Left ventricle myocardium superior (tissue), 1 donor: ENCODE results near the gene SMCO2. TPM values are rescaled to one million over a fixed set of nuclear protein-coding genes. Genes with fewer than 3 reads are reported as not detected.

Source experiments
- ATAC-seq: fragments of 200-7000 bp; cut with Tn5 transposase; one replicate; pipeline ENCODE4 v1.9.1; 2020; ENCODE audit warnings: mild to moderate bottlenecking, moderate library complexity
- DNase-seq: peaks from one replicate; pipeline ENCODE4 v3.0.0-alpha.2; 2020
- intact Hi-C: fragments of 100-400 bp; cut with micrococcal nuclease; formaldehyde crosslinking; loops from one replicate; pipeline ENCODE4 v1.11.0; 2022
- total RNA-seq: library from RNA; stranded (reverse); fragmentation: NEBNext Ultra II Directional; extraction: Animal tissue kit (Norgen Biotek cat#: 25700); gene quantifications from one replicate; pipeline ENCODE4 v1.2.1, GENCODE V29; 2021
- donor health status: DM: no; HTN: yes; CAD: no; lungs with severe emphysema.

The SMCO2 gene
- total RNA-seq, 1 donor from 2014 or later = not detected

DNA sequence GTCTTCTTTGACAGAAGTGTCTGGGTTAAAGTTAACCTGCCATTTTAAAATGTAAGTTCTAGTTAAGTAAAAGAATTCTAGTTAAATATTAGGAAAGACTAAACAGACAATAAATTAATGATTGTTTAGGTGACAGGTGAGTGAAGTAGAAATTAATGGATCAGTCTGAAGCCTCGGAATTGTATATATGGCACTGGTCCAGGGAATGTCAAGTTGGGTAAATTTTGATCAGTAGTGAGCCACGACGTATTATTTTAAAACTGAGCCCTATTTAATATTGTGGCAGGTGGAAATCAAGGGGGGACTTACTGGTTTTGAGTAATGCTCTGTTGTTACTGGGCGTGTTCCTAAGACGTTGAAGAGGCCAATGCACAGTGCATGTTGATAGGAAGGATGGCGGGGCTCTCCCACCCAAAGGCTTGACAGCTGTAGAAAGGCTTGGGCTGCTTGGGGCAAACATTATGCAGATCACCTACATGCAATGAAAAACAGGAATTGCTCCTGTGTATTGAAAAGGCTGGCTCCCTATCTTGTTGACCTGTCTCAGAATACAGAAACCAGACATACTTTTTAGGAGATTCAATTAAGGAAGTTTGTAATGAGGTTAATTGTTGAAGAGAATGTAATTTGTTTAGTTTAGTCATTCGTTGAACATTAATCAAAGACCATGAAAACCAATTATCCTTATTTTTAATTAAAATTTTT, 71.6 kb downstream of the SMCO2 start:
- no peak for DNase-seq
- no peak for ATAC-seq
- intact Hi-C loops = no loop called here

DNA sequence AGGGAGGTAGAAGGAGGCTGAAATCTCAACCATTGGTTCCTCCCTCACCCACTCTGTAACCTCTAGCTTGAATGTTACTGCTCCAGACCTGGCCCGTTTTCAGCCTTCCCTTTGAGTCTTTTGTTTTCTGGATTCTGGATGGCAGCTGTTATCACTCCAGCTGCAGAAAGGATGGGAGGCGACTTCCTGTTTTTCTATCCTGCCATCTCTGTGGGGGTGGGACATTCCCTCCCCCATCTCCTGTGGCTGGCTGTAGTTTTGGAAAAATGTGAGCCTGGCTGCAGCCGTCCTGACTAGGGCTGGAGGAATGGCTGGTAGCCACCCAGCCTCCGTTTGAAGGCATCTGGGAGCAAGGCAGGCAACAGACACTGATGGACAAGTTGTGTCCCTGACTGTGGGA, 74.5 kb downstream of the SMCO2 start:
- ATAC-seq = no peak

DNA sequence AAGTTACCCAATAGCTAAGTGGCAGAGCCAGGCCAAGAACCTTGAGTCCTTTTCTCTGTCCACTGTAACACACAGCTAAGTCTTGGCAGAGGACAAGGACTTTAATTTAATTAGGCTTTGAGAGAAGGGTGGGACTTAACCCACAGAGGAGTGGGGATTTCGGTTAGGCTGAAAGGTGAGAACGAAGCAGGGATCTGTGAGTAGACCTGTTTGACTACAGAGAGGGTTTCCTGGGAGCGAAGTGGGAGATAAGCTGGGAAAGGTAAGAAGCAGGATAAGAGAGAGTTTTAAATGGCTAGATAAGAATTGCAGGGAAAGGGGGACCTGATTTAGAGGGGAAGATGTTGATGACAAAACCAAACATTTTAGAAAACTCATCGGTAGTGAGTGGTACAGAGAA, 75.4 kb downstream of the SMCO2 start:
- intact Hi-C loops = no loop called here
- no peak for DNase-seq
- no peak for ATAC-seq

More for the DNA sequence above, 74.5 kb downstream of the SMCO2 start:
- DNase-seq = peak; percentile 57
- intact Hi-C loops = no loop called here

DNA sequence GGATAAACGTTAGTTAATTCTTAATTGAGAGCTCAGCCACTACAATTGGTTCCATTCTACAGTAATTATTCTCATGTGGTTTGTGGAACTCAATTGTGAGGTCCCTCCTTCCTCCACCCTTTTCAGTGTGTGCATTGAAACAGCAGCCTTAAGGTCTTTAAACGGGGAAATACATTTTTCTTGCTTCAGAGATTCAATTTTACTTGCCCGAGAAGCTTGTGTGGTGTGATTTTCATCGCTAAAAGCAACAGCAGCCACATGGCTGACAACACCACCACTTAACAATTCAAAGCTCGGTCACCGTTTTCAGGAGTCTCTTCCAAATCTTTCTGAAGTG, 76.7 kb downstream of the SMCO2 start:
- no peak for DNase-seq
- no peak for ATAC-seq

DNA sequence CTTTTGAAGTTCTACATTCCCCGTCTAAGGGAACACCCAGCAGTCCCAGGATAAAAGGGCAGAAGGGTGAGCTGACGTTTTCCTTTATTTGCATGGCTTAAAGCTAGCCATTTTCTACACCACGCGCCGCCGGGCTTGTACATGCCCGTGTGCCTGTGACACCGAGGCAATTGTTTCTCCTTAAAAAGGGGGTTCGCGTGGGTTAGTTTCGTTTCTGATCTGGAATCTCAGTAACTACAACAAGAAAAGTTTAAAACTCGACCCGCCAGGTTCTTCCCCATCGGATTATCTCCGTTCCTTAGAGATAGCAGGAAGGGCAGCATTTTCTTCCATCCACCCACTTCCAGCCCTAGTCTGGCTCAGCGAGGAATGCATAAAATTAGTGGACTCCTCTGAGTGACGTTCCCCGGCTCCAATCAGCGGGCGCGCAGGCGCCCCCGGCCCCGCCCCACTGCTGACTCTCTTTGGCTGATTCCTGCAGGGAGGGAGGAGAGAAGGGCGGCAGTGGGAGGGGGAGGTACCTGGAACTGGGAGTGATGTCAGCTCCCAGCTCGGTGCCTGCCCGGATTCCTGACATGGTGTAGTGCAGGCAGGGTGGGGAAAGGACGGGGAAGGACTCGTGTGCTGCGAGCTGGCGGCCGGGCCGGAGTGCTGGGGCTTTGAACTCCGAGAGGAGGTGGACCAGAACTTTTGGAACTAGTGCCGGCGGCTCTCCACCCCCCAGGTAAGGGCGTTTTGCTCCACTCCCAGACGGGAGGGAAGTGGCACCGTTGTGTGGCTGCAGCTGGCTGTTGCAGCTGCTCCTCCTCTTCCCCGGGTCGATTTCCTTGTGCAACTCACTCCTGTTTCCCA, 77.3 kb downstream of the SMCO2 start, which contains the start of gene PPFIBP1:
TSS of gene PPFIBP1 (plus strand) at position 565 of the 852 bp plus-strand sequence. CDS start 109,191 bp downstream, outside the sequence.
- ATAC-seq = peak; percentile 97
- intact Hi-C loops = no loop called here
- peak; percentile 98 for DNase-seq

More for the DNA sequence above, 76.7 kb downstream of the SMCO2 start:
- intact Hi-C loops = no loop called here

DNA sequence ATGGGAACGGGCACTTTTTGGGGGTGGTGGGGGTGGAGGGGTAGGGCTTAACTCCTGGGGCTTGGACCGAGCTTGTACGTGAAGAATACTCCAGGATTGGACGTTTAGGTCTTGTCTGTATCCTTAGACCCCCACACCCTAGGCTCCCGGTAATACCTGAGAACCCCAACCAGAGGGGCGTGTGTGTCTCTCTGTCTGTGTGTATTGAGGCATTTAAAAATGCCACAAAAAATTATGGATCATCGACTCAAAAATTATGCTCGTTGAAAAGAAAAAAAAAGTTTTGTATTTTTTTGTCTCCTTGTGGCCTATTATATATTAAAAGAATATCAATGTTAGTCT, 77.9 kb downstream of the SMCO2 start:
- intact Hi-C loops = no loop called here
- ATAC-seq = no peak
- no peak for DNase-seq

DNA sequence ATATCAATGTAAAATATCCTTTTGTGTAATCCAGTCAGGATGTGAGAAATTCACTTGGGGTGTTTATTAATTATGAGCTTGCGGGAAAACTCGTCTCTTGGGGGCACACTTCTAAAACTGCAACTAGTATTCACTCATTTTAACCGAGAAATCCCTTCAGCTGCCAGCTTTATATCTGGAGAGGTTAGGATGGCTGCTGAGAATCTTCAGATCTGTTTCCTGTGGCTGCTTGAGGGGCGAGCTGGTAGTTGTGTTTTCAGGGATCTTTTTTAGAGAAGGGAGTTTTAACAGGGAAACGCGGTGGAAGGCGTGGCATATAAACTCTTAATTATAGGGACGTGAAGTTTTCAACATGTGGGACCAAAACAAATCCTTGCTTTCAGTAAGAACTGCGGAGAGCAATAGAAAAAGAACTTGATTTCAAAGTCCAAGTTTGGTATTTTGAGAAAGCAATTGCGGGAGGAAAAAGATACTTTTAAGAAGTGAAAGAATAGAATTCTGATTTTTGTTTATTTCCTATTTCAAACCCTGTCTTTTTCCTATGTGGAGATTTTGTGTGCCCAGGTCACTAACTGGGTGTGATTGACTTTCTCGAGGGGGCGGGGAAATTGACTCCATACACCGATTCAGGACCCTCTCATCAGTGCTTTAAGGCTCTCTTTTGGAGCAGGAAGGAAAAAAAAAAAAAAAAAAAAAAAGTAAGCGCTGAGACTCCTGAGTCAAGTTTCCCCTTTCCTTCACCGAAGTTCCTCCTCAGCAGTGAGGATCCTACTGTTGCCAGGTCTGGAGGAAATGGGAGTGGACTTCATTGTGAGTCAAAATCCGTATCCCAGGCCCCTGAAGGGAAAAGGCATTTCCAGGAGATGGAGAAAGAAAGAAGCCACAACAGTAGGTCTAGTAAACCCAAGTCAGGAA, 78.6 kb downstream of the SMCO2 start:
- DNase-seq (no peak), ATAC-seq (peak; percentile 2)
- intact Hi-C loops = no loop called here

DNA sequence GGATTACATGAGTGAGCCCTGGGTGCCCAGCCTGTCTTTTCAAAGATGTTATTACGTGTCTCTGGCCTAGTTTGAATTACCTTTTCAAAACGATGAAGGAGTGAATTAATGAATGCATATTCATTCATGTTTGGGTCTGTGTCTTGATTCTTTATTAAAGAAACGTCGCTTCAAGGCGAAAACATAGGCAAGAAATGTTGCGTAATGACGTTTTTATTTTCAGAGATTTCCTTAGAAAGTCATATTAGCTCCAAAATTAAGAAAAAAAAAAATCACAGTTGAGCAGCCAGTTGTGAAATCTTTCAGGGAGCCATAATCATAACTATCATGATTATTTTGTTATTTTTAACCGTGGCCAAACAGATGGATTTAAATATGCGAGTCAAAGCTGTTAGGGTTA, 81.0 kb downstream of the SMCO2 start:
- intact Hi-C loops = no loop called here
- no peak for ATAC-seq
- no peak for DNase-seq

DNA sequence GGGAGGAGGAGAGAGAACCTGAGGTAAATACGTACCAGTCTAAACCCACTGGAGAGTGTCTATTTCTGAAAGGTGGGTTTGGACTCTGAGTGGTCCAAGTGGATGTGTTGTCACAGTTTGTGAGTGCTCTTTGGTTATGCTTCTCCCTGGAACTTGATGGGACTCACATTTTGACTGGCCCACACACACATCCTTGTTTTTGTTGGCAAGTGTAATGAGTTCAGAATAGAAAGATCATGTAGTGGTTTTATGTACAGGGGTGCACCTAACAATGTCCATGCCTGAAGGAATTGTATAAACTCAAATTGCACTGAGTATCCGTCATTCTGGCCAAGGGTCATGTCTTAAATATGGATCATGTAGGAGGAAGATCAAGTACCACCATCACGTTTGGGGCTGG, 82.3 kb downstream of the SMCO2 start:
- intact Hi-C loops = no loop called here
- no peak for ATAC-seq
- DNase-seq = no peak

DNA sequence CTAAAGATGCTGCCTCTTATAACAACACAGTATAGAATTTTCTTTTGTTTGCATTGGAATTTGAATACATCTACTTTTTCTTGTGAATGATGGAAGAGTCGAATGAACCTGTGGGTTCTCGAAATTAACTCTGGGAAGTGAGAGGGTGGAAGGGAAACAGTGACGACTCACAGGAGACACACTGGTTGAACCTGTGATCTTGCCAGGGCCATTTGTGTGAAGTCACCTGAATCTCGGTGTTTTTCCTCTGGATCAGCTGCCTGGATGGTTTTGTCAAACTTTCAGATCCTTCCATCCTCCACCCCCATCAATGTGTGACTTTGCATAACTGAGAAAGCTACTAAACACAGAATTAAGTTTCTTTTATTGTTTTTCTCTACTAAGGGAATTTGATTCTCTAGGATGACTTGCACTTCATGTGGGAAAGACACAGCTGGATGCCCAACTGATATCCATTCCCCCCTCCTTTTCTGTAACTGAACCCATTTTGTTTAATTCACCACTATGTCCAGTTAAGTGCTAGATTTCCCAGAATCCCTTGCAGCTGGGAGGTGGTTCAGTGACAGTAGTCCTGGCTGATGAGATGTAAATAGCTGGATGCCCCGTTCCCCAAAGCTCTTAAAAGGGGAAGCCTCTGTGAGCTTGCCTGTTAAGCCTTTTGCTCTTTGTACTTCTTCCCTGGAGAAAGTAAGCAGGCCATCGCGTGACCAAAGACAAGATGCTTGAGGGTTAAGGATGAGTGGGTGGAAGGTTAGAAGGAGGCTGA, 83.8 kb downstream of the SMCO2 start:
- intact Hi-C loops = no loop called here
- ATAC-seq = peak; percentile 15
- DNase-seq = no peak

DNA sequence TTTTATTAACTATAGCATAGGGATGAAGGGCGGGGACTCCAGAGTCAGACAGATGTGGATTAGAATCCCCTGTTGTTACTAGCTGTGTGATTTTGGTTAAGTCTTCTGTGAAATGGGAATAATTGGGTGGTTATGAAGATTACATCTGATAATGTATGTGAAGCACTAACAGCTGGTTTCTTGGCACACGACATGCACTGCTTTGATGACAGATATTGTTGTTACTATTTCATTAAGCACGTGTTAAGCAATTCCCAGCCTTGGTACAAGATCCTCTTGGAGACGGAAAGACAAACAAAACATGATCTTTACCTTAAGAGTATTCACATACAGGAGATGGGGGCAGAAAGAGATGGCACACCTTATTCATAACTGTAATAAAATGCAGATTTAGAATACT, 85.4 kb downstream of the SMCO2 start:
- no peak for DNase-seq
- intact Hi-C loops = no loop called here
- ATAC-seq = no peak

DNA sequence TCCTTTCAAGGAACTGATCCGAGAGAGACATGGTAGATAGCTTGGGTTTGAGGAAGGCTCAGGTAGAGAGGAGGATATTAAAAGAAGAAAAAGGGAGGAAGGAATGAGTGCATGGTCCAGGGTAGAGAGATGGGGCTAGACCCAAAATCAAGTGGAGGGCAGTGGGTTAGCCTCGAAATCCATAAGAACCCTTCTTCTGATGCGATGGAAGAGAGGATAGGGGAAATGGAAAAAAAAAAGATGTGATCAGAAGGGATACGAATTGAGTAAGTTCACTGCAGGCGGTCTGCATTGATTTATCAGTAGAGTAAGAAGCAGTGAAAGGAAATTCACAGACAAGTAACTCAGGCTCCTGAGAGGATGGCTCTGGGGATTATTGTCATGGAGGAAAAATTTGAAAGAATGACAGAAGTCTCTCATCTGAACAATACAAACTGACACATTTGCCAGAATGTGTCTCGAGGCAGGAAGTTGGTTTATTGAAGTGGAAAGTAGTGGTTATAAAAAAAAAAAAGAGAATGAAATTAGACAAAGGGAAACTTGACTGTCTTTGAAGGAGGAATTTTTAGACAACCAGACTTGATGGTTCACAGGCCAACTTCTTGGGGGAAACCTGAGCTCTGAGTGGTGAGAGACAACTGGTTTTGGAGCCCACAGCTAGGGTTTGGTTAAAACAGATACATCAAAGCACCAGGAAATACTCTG, 87.7 kb downstream of the SMCO2 start:
- DNase-seq = no peak
- intact Hi-C loops = no loop called here

DNA sequence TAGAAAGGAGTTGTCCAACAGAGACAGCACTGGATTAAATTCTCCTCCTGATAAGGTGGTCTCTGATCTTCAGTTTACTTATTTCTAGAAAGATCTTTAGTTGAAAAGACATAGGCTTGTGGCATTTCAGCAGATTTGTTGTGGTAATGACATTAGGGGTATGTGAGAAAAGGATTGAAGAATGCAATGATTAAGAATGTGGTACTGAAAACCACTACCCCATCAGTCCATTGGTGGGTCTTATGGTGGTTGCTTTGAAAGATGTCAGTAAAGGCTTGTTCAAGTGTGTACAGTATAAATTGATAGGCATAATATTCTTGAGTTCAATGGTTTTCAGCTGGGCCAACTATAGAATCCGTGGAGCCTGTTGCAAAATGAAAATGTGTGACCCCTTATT, 88.2 kb downstream of the SMCO2 start:
- ATAC-seq (no peak), DNase-seq (no peak)
- intact Hi-C loops = no loop called here

More for the DNA sequence above, 87.7 kb downstream of the SMCO2 start:
- ATAC-seq = no peak

DNA sequence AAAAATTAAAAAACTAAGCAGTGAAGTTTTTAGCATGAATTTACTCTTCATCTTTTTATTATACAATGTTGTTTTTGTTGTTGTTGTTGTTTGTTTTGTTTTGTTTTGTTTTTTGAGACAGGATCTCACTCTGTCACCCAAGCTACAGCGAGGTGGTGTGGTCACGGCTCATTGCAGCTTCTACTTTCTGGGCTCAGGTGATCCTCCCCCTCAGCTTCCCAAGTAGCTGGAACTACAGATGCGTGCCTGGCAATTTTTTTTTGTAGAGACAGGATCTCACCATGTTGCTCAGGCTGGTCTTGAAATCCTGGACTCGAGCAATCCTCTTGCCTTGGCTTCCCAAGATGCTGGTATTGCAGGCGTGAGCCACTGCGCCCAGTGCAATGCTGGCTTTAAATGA, 88.8 kb downstream of the SMCO2 start:
- ATAC-seq (no peak), DNase-seq (no peak)
- intact Hi-C loops = no loop called here

DNA sequence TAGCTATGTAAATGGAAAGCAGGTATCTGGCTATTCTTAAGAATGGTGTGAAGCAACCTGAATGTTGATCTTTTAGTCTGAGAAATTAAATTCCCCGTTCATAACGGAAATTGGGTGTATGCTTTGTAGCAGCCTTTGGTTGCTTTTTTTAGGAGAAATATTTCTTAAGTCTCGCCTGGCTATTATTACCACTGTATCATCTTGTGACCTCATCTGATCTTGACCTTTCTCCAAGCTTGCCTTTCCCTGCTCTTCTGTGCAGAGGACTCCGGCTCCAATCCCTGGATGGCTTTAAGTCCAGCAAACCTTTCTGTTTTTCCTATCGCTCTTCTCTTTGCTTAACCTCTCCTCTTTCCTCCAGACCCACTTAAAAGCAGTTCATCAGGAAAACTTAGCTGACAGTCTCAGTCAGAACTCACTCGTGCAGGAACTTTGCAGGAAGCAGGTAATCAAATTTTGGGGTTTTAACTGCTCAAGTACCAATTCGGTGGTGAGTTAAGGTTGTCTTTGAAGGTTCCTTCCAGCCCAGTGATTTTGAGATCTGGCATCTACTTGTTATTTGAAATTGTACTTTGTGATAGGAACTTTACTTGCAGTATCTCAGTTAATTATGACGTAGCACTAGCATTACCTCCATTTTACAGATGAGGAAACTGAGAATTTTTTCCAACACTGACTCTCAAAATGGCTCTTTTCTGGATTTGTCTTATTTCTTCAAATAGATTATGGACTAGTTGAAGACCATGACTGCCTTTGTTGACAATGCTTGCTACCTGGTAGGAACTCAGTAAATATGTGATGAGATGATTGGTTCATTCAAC, 91.5 kb downstream of the SMCO2 start:
- DNase-seq (no peak), ATAC-seq (peak; percentile 72)
- intact Hi-C loops = no loop called here

DNA sequence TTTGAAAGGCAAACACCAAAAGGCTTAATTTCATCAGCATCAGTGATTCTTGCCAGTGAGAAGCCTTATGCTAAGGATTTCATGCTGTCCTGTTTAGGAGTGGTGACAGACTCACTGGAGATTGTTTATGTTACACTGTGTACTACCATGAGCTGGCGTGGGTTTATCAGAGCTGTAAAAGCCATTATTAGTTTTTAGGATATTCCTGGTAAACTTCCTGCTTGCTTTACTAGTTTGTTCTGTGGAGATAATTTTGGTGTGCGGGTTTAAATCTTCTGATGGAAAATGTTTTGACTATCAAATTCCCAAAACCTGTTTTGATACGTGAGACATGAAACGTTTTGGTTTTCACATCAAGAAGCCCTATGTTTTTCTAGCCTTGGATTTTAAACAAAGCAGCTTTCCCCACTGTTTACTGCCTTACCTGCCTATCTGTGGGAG, 92.7 kb downstream of the SMCO2 start:
- DNase-seq = no peak
- ATAC-seq = peak; percentile 62
- intact Hi-C loops = no loop called here

DNA sequence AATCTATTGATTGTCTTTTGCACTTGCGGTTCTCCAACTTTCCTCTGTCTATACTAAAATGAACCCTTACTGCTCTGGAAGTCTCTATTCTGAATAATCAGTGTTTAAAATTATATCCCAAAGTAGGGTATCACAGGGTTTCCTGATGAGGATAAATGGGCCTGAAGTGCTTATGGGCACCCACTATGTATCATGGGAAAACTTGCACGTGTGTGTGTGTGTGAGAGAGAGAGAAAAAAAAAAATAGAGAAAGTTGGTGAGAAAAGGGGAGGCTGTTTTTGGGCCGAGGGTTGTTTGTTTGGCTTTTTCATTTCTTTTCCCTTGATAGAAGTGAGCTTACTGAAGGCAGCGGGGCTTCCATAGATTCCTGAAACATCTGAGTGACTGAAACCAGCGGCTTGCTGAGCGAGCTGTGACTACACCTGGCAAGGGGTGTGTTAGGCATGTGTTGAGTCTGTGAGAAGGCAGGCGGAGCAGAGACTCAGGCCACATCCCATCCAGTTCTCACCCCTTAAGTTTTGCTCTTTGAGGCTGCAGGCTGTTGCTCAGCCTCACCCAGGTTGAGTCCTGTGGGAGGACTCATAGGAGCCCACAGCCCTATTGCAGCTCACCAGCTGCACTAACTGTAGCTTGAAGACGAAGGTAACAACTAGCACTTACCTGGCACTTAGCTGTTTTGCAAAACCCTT, 94.6 kb downstream of the SMCO2 start:
- ATAC-seq (no peak), DNase-seq (no peak)
- intact Hi-C loops = no loop called here
